Mammary epithelial cell (primary cell): ENCODE measurements around the gene C14orf119.

Source experiments
- CTCF ChIP-seq, 2 donors: IDR thresholded peaks in 1 of 2; conservative IDR thresholded peaks in 1 of 2; 2 replicates each; pipeline ENCODE4 v1.5.1; 2011 to 2012; ENCODE audit warnings: inconsistent platforms in 2 of 2, low read length in 2 of 2, mild to moderate bottlenecking in 2 of 2, control low read depth in 1 of 2, low read depth in 1 of 2; ENCODE audit not compliant: insufficient read depth in 1 of 2; ENCODE audit errors: extremely low read depth in 1 of 2
- EZH2 ChIP-seq: IDR thresholded peaks from 2 replicates; pipeline ENCODE4 v1.6.1; 2012; ENCODE audit warnings: low read length, inconsistent platforms, borderline replicate concordance

- TF ChIP-seq CTCF (conservative IDR thresholded peaks at IDR 0.05 in 1 of 2, IDR thresholded peaks at IDR 0.05 in 1 of 2; ENCODE audit: extremely low read depth in 1 of 2, insufficient read depth in 1 of 2, low read depth in 1 of 2, low read length in 2 of 2) (no peak), EZH2 (no peak)
Observed at GRCh38 chr14:23101986-23102625, 6.8 kb downstream of the C14orf119 start.
